Caco-2 (cell line): ENCODE data around the gene OXNAD1. TPM values are rescaled to one million over a fixed set of nuclear protein-coding genes. Genes with fewer than 3 reads are reported as not detected.
A peak's percentile ranks its signal among the peaks of the same experiment; 100 is the strongest.

Experiments
- BruUV-seq: library from RNA; stranded (reverse); fragments of 400-500 nt; replicated peaks from 2 replicates; lab custom pipeline; 2021; lab: Mats Ljungman, UMichigan
- CTCF ChIA-PET: fragments of 300-600 bp; sonication (Branson Sonifier 250); formaldehyde crosslinking; loops from one replicate; lab custom pipeline; 2022; ENCODE audit warnings: antibody characterized with exemption; lab: Charles Lee
- POLR2A ChIA-PET: fragments of 300-600 bp; sonication (Branson Sonifier 250); formaldehyde crosslinking; loops from one replicate; lab custom pipeline; 2022; ENCODE audit warnings: antibody characterized with exemption; lab: Charles Lee
- DNase-seq, 2 experiments: peaks; one replicate each; pipeline versions ENCODE4 v3.0.0 to v3.0.0-alpha.2; 2020 to 2022
- H3K27me3 ChIP-seq: replicated peaks from 2 replicates; pipeline ENCODE4 v1.6.0; 2011; ENCODE audit warnings: low read length; ENCODE audit not compliant: control insufficient read depth, insufficient read depth
- H3K36me3 ChIP-seq: 2 replicates; pipeline ENCODE4 v1.5.1; 2011; ENCODE audit warnings: low read length; ENCODE audit not compliant: control insufficient read depth, insufficient read depth
- H3K4me1 ChIP-seq: fragments of 250-450 bp; sonication (Bioruptor Pico); 2 replicates; pipeline ENCODE4 v1.5.1; 2020; ENCODE audit warnings: mild to moderate bottlenecking
- H3K4me3 ChIP-seq: 2 replicates; pipeline ENCODE4 v1.5.1; 2011; ENCODE audit warnings: low read depth, mild to moderate bottlenecking, control low read depth, low read length
- H3K9me3 ChIP-seq: fragments of 250-450 bp; sonication (Bioruptor Pico); 2 replicates; pipeline ENCODE4 v1.5.1; 2020; ENCODE audit warnings: mild to moderate bottlenecking, moderate library complexity
- H3K27ac Mint-ChIP-seq: one replicate; pipeline ENCODE4 v1.8.0; 2022; ENCODE audit warnings: mixed read lengths; ENCODE audit not compliant: unreplicated experiment
- H3K27me3 Mint-ChIP-seq: one replicate; pipeline ENCODE4 v1.8.0; 2022; ENCODE audit warnings: mixed read lengths; ENCODE audit not compliant: insufficient read depth, unreplicated experiment
- H3K36me3 Mint-ChIP-seq: one replicate; pipeline ENCODE4 v1.8.0; 2022; ENCODE audit warnings: mild to moderate bottlenecking, mixed read lengths; ENCODE audit not compliant: insufficient read depth, unreplicated experiment
- H3K4me1 Mint-ChIP-seq: one replicate; pipeline ENCODE4 v1.8.0; 2022; ENCODE audit warnings: low read depth, mixed read lengths; ENCODE audit not compliant: unreplicated experiment
- H3K4me3 Mint-ChIP-seq: one replicate; pipeline ENCODE4 v1.8.0; 2022; ENCODE audit warnings: mild to moderate bottlenecking, moderate library complexity, mixed read lengths; ENCODE audit not compliant: unreplicated experiment
- H3K9me3 Mint-ChIP-seq: one replicate; pipeline ENCODE4 v1.8.0; 2022; ENCODE audit warnings: mixed read lengths; ENCODE audit not compliant: unreplicated experiment
- CTCF ChIP-seq, 2 experiments: fragments of 200-600 bp in 1 of 2; IDR thresholded peaks; 1 replicate in 1 of 2; 2 replicates in 1 of 2; pipeline versions ENCODE4 v1.5.1 to v1.8.0; 2011 to 2022; ENCODE audit warnings: antibody characterized with exemption in 1 of 2, control low read depth in 1 of 2, inconsistent platforms in 1 of 2, low read depth in 1 of 2, low read length in 1 of 2, mild to moderate bottlenecking in 1 of 2, moderate library complexity in 1 of 2; ENCODE audit not compliant: insufficient read depth in 1 of 2, severe bottlenecking in 1 of 2, unreplicated experiment in 1 of 2
- intact Hi-C: fragments of 100-400 bp; cut with micrococcal nuclease; formaldehyde crosslinking; loops from one replicate; pipeline ENCODE4 v1.10.0; 2022; ENCODE audit not compliant: unreplicated experiment
- total RNA-seq: library from RNA; stranded (reverse); gene quantifications from 2 replicates; pipeline ENCODE4 v1.2.3, GENCODE V29; 2022

OXNAD1 gene
- total RNA-seq, 1 experiment from 2014 or later: 20.0 TPM

DNA sequence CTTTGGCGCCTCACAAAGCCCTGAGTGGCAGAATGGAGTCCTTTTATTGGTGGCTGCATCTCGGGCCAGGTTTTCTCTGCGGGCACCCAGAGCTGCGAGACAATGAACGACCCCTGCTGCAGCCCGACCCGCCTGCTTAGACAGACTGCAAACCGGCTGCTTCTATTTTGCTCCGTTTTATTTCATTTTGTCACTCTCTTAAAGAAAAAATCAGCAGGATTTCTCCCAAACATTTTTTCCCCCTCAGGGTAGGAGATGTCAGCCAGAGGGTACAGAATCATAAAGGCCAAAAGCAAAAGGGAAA is 64.8 kb downstream of the OXNAD1 start:
- Mint-ChIP-seq H3K36me3 (peaks cover 27% of the 10 kb centered on the region), H3K27ac (no peak overlapping the region), H3K4me3 (no peak overlapping the region), H3K27me3 (no peaks in the 10 kb centered on the region), H3K9me3 (peaks cover 21% of the 10 kb centered on the region), H3K4me1 (peaks cover 14% of the 10 kb centered on the region)
- no peak for DNase-seq
- no TSS peak for BruUV-seq
- H3K36me3 ChIP-seq: peaks cover 3% of the 10 kb centered on the region
- no peak overlapping the region for H3K4me3 ChIP-seq
- POLR2A ChIA-PET: no interaction called here
- CTCF ChIA-PET: no interaction called here
- intact Hi-C loops: no loop called here
- H3K27me3 ChIP-seq: no peaks in the 10 kb centered on the region
- peaks cover 15% of the 10 kb centered on the region for H3K9me3 ChIP-seq
- peaks cover 16% of the 10 kb centered on the region; the same call in 1 of the 2 replicates for H3K4me1 ChIP-seq
- no peak for TF ChIP-seq CTCF (IDR thresholded peaks at IDR 0.05; ENCODE audit: insufficient read depth in 1 of 2, low read depth in 1 of 2, low read length in 1 of 2, severe bottlenecking in 1 of 2, unreplicated experiment in 1 of 2)

DNA sequence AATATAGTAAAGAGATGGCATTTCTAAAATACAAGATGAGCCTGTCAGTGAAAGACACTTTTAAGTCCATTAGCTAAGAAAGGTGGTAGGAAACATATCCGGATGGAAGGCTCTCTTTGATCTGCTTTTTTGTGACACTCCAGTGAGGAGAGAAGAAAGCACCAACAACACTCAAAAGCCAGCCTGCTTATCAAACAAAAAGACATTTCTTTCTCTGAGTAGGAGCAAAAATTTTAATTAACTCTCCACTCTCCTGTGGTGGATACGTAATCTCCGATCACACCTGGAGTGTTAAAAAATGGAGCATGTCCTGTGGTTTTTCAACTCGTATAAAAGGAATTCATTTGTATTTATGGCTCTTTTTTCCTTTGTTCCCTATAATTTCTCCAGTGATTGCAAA is 65.3 kb downstream of the OXNAD1 start:
- Histone ChIP-seq H3K36me3 (peaks cover 3% of the 10 kb centered on the region), H3K4me1 (peaks cover 16% of the 10 kb centered on the region; the same call in 1 of the 2 replicates), H3K27me3 (no peaks in the 10 kb centered on the region), H3K9me3 (peaks cover 15% of the 10 kb centered on the region), H3K4me3 (no peak overlapping the region)
- ChIA-PET POLR2A (no interaction called here), CTCF (no interaction called here)
- H3K4me3 Mint-ChIP-seq: no peak overlapping the region
- no TSS peak for BruUV-seq
- peaks cover 33% of the 10 kb centered on the region for H3K36me3 Mint-ChIP-seq
- DNase-seq: no peak
- H3K27me3 Mint-ChIP-seq: no peaks in the 10 kb centered on the region
- no peak overlapping the region for H3K27ac Mint-ChIP-seq
- H3K9me3 Mint-ChIP-seq: peaks cover 21% of the 10 kb centered on the region
- H3K4me1 Mint-ChIP-seq: peaks cover 14% of the 10 kb centered on the region
- TF ChIP-seq CTCF (IDR thresholded peaks at IDR 0.05; ENCODE audit: insufficient read depth in 1 of 2, low read depth in 1 of 2, low read length in 1 of 2, severe bottlenecking in 1 of 2, unreplicated experiment in 1 of 2): no peak
- intact Hi-C loops: no loop called here

GRCh38 chr3:16331319-16331883 is 66.4 kb downstream of the OXNAD1 start:
- Histone ChIP-seq H3K4me3 (no peak overlapping the region), H3K27me3 (no peaks in the 10 kb centered on the region), H3K9me3 (peaks cover 15% of the 10 kb centered on the region), H3K36me3 (peaks cover 2% of the 10 kb centered on the region), H3K4me1 (peaks cover 16% of the 10 kb centered on the region; the same call in 1 of the 2 replicates)
- Mint-ChIP-seq H3K27ac (peak overlapping the region; percentile 33), H3K36me3 (peaks cover 35% of the 10 kb centered on the region), H3K9me3 (peaks cover 21% of the 10 kb centered on the region), H3K4me3 (no peak overlapping the region), H3K4me1 (peaks cover 14% of the 10 kb centered on the region), H3K27me3 (no peaks in the 10 kb centered on the region)
- ChIA-PET POLR2A (no interaction called here), CTCF (no interaction called here)
- TF ChIP-seq CTCF (IDR thresholded peaks at IDR 0.05; ENCODE audit: insufficient read depth in 1 of 2, low read depth in 1 of 2, low read length in 1 of 2, severe bottlenecking in 1 of 2, unreplicated experiment in 1 of 2): no peak
- DNase-seq: no peak
- intact Hi-C loops: no loop called here
- BruUV-seq: no TSS peak
